ENCODE data around the gene LRCH1. TPM values are rescaled to one million over a fixed set of nuclear protein-coding genes. Genes with fewer than 3 reads are reported as not detected.

Gene LRCH1
- total and polyA plus RNA-seq, 2 of the 13 experiments (the other 11 are each of a cell fraction or from before 2014, with no cell fraction given) = 4.1 to 12.6 TPM

- TF ChIP-seq KDM1A (CRISPR knock-in tag; IDR thresholded peaks at IDR 0.05) (no peak), ELF3 (CRISPR knock-in tag; IDR thresholded peaks at IDR 0.05) (no peak; the same call in 1 of the 2 replicates), TCF12 (IDR thresholded peaks at IDR 0.05) (no peak), TCF12 (CRISPR knock-in tag; IDR thresholded peaks at IDR 0.05) (no peak), HNRNPLL (IDR thresholded peaks at IDR 0.05; ENCODE audit: low read depth, low read length, poor library complexity, severe bottlenecking) (peak; percentile 78), ZNF260 (CRISPR knock-in tag; IDR thresholded peaks at IDR 0.05; ENCODE audit: borderline replicate concordance, low read depth) (no peak), FOXO1 (CRISPR knock-in tag; IDR thresholded peaks at IDR 0.05) (no peak), RBM39 (IDR thresholded peaks at IDR 0.05; ENCODE audit: low read depth, low read length, poor library complexity, severe bottlenecking) (no peak), TAF1 (CRISPR knock-in tag; IDR thresholded peaks at IDR 0.05) (no peak; the same call in none of the 2 replicates), ZNF12 (CRISPR knock-in tag; IDR thresholded peaks at IDR 0.05) (no peak), TFDP2 (CRISPR knock-in tag; IDR thresholded peaks at IDR 0.05) (peak; percentile 45; the same call in 1 of the 2 replicates), PLRG1 (conservative IDR thresholded peaks at IDR 0.05) (no peak), ZNF124 (CRISPR knock-in tag; IDR thresholded peaks at IDR 0.05) (no peak), ZC3H13 (CRISPR knock-in tag; IDR thresholded peaks at IDR 0.05) (0 out of 2 replicates have a peak, but pooled peaks have one; percentile 27), ZFP1 (CRISPR knock-in tag; IDR thresholded peaks at IDR 0.05) (no peak), ZSCAN9 (CRISPR knock-in tag; IDR thresholded peaks at IDR 0.05; ENCODE audit: borderline replicate concordance) (no peak), PHB2 (IDR thresholded peaks at IDR 0.05; ENCODE audit: partially characterized antibody) (no peak), POLR2A (IDR thresholded peaks at IDR 0.05; ENCODE audit: insufficient read depth in 1 of 2, low read depth in 2 of 2, low read length in 2 of 2) (no peak; a peak in 1 of 4 replicates), MEIS1 (CRISPR knock-in tag; IDR thresholded peaks at IDR 0.05; ENCODE audit: borderline replicate concordance) (no peak), KDM4B (CRISPR knock-in tag; IDR thresholded peaks at IDR 0.05) (no peak), YY1 (IDR thresholded peaks at IDR 0.05; ENCODE audit: insufficient read depth, insufficient replicate concordance, low read depth, low read length) (no peak), SNRNP70 (IDR thresholded peaks at IDR 0.05; ENCODE audit: low read depth, low read length) (no peak)
- TF ChIP-seq, protein P1, sequence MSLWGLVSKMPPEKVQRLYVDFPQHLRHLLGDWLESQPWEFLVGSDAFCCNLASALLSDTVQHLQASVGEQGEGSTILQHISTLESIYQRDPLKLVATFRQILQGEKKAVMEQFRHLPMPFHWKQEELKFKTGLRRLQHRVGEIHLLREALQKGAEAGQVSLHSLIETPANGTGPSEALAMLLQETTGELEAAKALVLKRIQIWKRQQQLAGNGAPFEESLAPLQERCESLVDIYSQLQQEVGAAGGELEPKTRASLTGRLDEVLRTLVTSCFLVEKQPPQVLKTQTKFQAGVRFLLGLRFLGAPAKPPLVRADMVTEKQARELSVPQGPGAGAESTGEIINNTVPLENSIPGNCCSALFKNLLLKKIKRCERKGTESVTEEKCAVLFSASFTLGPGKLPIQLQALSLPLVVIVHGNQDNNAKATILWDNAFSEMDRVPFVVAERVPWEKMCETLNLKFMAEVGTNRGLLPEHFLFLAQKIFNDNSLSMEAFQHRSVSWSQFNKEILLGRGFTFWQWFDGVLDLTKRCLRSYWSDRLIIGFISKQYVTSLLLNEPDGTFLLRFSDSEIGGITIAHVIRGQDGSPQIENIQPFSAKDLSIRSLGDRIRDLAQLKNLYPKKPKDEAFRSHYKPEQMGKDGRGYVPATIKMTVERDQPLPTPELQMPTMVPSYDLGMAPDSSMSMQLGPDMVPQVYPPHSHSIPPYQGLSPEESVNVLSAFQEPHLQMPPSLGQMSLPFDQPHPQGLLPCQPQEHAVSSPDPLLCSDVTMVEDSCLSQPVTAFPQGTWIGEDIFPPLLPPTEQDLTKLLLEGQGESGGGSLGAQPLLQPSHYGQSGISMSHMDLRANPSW (CRISPR knock-in tag; IDR thresholded peaks at IDR 0.05; ENCODE audit: borderline replicate concordance) = no peak
- TF ChIP-seq, protein P2, sequence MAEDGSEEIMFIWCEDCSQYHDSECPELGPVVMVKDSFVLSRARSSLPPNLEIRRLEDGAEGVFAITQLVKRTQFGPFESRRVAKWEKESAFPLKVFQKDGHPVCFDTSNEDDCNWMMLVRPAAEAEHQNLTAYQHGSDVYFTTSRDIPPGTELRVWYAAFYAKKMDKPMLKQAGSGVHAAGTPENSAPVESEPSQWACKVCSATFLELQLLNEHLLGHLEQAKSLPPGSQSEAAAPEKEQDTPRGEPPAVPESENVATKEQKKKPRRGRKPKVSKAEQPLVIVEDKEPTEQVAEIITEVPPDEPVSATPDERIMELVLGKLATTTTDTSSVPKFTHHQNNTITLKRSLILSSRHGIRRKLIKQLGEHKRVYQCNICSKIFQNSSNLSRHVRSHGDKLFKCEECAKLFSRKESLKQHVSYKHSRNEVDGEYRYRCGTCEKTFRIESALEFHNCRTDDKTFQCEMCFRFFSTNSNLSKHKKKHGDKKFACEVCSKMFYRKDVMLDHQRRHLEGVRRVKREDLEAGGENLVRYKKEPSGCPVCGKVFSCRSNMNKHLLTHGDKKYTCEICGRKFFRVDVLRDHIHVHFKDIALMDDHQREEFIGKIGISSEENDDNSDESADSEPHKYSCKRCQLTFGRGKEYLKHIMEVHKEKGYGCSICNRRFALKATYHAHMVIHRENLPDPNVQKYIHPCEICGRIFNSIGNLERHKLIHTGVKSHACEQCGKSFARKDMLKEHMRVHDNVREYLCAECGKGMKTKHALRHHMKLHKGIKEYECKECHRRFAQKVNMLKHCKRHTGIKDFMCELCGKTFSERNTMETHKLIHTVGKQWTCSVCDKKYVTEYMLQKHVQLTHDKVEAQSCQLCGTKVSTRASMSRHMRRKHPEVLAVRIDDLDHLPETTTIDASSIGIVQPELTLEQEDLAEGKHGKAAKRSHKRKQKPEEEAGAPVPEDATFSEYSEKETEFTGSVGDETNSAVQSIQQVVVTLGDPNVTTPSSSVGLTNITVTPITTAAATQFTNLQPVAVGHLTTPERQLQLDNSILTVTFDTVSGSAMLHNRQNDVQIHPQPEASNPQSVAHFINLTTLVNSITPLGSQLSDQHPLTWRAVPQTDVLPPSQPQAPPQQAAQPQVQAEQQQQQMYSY (CRISPR knock-in tag; IDR thresholded peaks at IDR 0.05) = peak; percentile 50; the same call in 1 of the 2 replicates
Measured at GRCh38 chr13:46553886-46554858, 1.2 kb downstream of the LRCH1 start (continued).

Measured in HepG2 (cell line).